Heart left ventricle (tissue), 16 donors: ENCODE results near the gene BTBD16. TPM values are rescaled to one million over a fixed set of nuclear protein-coding genes. Genes with fewer than 3 reads are reported as not detected.

Source experiments
- ATAC-seq, 4 donors: fragments of 200-7000 bp; cut with Tn5 transposase; one replicate each; pipeline ENCODE4 v1.9.1; 2020 to 2022; ENCODE audit warnings: moderate library complexity in 4 of 4, mild to moderate bottlenecking in 3 of 4, moderate number of reproducible peaks in 1 of 4
- DNase-seq, 5 donors: peaks; one replicate each; pipeline ENCODE4 v3.0.0-alpha.2; 2020
- H3K27ac ChIP-seq, 12 donors: fragments of 200-600 bp; sonication (generic) in 4 of 12; one replicate each; pipeline versions ENCODE4 v1.5.0 to v1.8.0; 2016 to 2022; ENCODE audit warnings: mild to moderate bottlenecking in 2 of 12
- H3K27me3 ChIP-seq, 9 donors: fragments of 200-600 bp; sonication (generic) in 2 of 9; one replicate each; pipeline versions ENCODE4 v1.5.1 to v1.8.0; 2016 to 2022; ENCODE audit warnings: mild to moderate bottlenecking in 3 of 9
- H3K36me3 ChIP-seq, 9 donors: fragments of 200-600 bp; sonication (generic) in 2 of 9; one replicate each; pipeline versions ENCODE4 v1.5.0 to v1.8.0; 2018 to 2022; ENCODE audit warnings: mild to moderate bottlenecking in 2 of 9
- H3K4me1 ChIP-seq, 12 donors: fragments of 200-600 bp; sonication (generic) in 4 of 12; one replicate each; pipeline versions ENCODE4 v1.5.0 to v1.8.0; 2016 to 2022; ENCODE audit warnings: mild to moderate bottlenecking in 3 of 12
- H3K4me3 ChIP-seq, 12 donors: fragments of 200-600 bp; sonication (generic) in 4 of 12; one replicate each; pipeline versions ENCODE4 v1.5.0 to v1.8.0; 2017 to 2022; ENCODE audit warnings: mild to moderate bottlenecking in 9 of 12, moderate library complexity in 4 of 12
- H3K9me3 ChIP-seq, 12 donors: fragments of 200-600 bp; sonication (generic) in 4 of 12; one replicate each; pipeline versions ENCODE4 v1.5.0 to v1.8.0; 2016 to 2022; ENCODE audit warnings: mild to moderate bottlenecking in 1 of 12
- POLR2A ChIP-seq, 2 donors: fragments of 450-650 bp; IDR thresholded peaks; one replicate each; pipeline ENCODE4 v1.6.1; 2017; ENCODE audit warnings: antibody characterized with exemption in 2 of 2, mild to moderate bottlenecking in 2 of 2, moderate library complexity in 2 of 2
- WGBS, 4 donors: extraction: QIAGEN DNeasy Blood & Tissue Kit in 2 of 4; methylation state at CpG; one replicate each; pipeline versions ENCODE4 v1.1.5 to v1.1.7; 2013 to 2018; 5-methylcytosine and 5-hydroxymethylcytosine counted together
- intact Hi-C, 10 donors: fragments of 100-400 bp; cut with DNase I; formaldehyde crosslinking; loops; one replicate each; pipeline versions ENCODE4 v1.11.1 to v1.14.2; 2022
- polyA plus RNA-seq, 2 donors: library from polyadenylated mRNA; stranded (reverse); fragments of 200-250 nt; gene quantifications; one replicate each; pipeline ENCODE4 v1.2.3, GENCODE V29; 2013
- total RNA-seq, 9 donors: library from RNA; depleted of rRNA in 2 of 9; stranded (reverse); fragments of >200 nt in 2 of 9; fragmentation: NEBNext Ultra II Directional in 3 of 9; extraction: Animal tissue kit (Norgen Biotek cat#: 25700) in 3 of 9; gene quantifications; one replicate each; pipeline versions ENCODE4 v1.1.0 to v1.2.4, GENCODE V29; 2016 to 2023
- TF ChIP-seq, protein P1 (sequence below), 12 donors: fragments of 200-600 bp; sonication (generic) in 4 of 12; IDR thresholded peaks; one replicate each; pipeline versions ENCODE4 v1.5.0 to v1.8.0; 2018 to 2022; ENCODE audit warnings: antibody characterized with exemption in 12 of 12, mild to moderate bottlenecking in 5 of 12
- donor health status: ischemic (EF 13 %, LVEDD 7.1; RV severe dilation, severe dysfunction).
- donor health status: healthy with polysubstance abuse.
- donor health status: DM: no; HTN: yes; CAD: no.
- donor health status: DM: no; HTN: no; CAD: no.
- donor health status: ischemic (EF 25% LVEDD 6.9; RV normal size, moderate dysfunction).
- donor health status: ischemic (EF 25% LVEDD 5.7; RV mildly dilated, moderate dysfunction).
- donor health status: healthy.
- donor health status: DM: yes; HTN: yes; CAD: no.
- donor health status: ischemic (EF 35%, LVEDD 5.7; RV mildly dilated, moderate dysfunction).
- donor health status: nonischemic (EF 11% LVEDD 7.7; RV severe dilation, severe dysfunction).
- donor health status: DM: yes; HTN: yes; CAD: no.
- donor health status: PGD.
- donor health status: ischemic (EF 29% LVEDD 5.4; RV normal size, mild dysfunction).
- donor health status: nonischemic (EF 23%, LVEDD 6.1; RV moderate dilation, normal function).

BTBD16 gene
- total and polyA plus RNA-seq, 11 donors = 0.23 to 0.25 TPM; not detected in 9

DNA sequence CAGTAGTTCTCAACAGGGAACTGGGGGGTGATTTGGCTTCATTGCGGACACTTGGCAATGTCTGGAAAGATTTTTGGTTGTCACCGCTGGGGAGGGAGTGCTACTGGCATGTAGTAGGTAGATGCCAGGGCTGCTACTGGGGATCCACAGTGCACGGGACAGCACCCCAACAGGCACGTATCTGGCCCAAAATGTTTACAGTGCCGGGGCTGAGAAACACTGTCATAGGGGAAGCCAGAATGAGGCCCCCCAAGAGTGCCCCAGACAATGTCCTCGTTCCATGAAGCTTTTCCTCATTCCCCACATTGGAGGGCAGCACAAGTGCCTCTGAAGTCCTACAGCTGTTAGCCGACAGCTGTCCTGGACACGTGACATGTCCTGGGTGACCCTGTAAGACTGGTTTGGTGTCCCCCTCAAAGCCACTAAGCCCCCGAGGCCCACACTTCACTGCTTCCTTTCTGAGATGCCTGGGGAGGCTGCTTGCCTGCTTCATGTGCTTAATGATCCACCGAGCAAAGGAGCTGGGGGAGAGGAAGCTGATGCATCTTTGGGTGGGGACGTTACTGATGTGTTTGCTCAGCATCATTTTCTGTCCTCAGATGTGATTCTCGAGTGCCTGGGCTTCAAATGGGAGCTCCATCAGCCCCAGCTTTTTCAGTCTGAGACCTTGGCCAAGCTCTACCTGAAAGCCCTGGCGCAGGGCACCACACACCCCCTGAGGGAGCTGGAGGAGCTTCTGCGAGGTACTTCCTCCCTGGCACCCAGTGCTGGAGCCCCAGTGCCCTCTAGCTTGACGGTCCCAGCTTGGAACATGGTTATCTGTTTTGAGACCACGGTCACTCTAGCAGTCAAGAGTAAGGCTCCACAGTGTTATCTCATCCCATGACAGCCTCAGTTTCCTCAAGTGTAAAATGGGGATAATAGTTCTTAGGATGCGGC lies 14.7 kb downstream of the BTBD16 start:
- Histone ChIP-seq H3K27me3 (no peaks in the 10 kb centered on the region), H3K36me3 (no peaks in the 10 kb centered on the region), H3K4me1 (peaks cover 0 to 34% (median 19%) of the 10 kb centered on the region in 12 donors), H3K9me3 (no peaks in the 10 kb centered on the region), H3K27ac (peak overlapping the region in 5 of 12 donors; percentile 18 to 62 (median 38)), H3K4me3 (no peak overlapping the region)
- 83 to 91% (median 86%) methylated on average over 14 to 17 of the region's 17 CpGs for WGBS, 4 donors
- no peak for ATAC-seq
- no peak for DNase-seq
- intact Hi-C loops = loop anchor here in 2 of 10 donors (10.0 kb wide), 3 partner anchors 409 to 1269 kb away; partner anchors contain the start of gene C10orf120 (in 1 of the 2)
- TF ChIP-seq, protein P1, sequence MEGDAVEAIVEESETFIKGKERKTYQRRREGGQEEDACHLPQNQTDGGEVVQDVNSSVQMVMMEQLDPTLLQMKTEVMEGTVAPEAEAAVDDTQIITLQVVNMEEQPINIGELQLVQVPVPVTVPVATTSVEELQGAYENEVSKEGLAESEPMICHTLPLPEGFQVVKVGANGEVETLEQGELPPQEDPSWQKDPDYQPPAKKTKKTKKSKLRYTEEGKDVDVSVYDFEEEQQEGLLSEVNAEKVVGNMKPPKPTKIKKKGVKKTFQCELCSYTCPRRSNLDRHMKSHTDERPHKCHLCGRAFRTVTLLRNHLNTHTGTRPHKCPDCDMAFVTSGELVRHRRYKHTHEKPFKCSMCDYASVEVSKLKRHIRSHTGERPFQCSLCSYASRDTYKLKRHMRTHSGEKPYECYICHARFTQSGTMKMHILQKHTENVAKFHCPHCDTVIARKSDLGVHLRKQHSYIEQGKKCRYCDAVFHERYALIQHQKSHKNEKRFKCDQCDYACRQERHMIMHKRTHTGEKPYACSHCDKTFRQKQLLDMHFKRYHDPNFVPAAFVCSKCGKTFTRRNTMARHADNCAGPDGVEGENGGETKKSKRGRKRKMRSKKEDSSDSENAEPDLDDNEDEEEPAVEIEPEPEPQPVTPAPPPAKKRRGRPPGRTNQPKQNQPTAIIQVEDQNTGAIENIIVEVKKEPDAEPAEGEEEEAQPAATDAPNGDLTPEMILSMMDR (IDR thresholded peaks at IDR 0.05) = no peak

DNA sequence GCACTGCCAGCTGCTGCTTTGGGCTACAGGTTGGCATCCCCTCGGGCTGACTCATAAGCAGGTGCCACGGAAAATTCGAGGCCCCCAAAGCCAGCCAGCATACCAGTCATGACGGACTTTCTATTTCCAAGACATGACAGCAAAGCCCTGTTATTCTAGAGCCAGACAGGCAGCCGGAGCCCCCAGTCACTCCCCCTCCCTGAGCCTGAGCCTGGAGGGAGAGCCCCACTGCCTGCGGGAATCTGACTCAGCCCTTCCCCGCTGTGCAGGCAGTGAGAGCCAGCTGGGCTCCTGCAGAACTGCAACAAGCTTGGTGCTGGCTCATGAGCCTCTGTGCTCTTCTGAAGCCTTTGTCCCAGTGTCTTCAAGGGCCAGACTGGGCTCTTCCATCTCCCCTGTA lies 15.8 kb downstream of the BTBD16 start:
- TF ChIP-seq, protein P1 (IDR thresholded peaks at IDR 0.05) = no peak
- TF ChIP-seq POLR2A (IDR thresholded peaks at IDR 0.05) = no peak
- 46 to 60% (median 51%) methylated on average over 7 of the region's 7 CpGs for WGBS, 4 donors
- Histone ChIP-seq H3K4me1 (peaks cover 0 to 34% (median 19%) of the 10 kb centered on the region in 12 donors), H3K9me3 (no peaks in the 10 kb centered on the region), H3K27me3 (no peaks in the 10 kb centered on the region), H3K4me3 (no peak overlapping the region), H3K36me3 (no peaks in the 10 kb centered on the region), H3K27ac (peak overlapping the region in 8 of 12 donors; percentile 18 to 62 (median 52))
- ATAC-seq (peak; percentile 79 to 95 (median 88)), DNase-seq (peak; percentile 59 to 86 (median 68))
- intact Hi-C loops = loop anchor here in 2 of 10 donors (10.0 kb wide), 3 partner anchors 408 to 1268 kb away; partner anchors contain the start of gene C10orf120 (in 1 of the 2)

DNA sequence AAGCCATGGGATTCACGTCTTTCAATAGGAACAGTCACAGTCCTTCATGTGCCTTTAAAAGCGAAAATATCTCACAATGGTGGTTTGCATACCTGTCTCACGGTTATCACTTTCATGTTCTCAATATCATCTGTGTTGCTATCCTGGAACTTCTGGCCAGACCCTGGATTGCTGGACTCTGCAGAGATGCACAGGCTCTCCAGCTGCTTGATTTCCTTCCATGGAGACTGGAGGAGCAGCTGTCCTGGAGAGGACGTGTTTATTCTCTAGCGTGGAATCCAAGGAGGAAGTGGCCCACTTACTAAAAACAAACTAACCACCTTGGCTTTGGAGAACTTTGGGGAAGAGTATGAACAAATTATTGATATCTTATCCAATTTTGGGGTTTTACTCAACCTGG lies 16.5 kb downstream of the BTBD16 start:
- intact Hi-C loops = loop anchor here in 2 of 10 donors (10.0 kb wide), 3 partner anchors 407 to 1267 kb away; partner anchors contain the start of gene C10orf120 (in 1 of the 2)
- no peaks in the 10 kb centered on the region for H3K9me3 ChIP-seq
- TF ChIP-seq, protein P1 (IDR thresholded peaks at IDR 0.05) = no peak
- no peak for TF ChIP-seq POLR2A (IDR thresholded peaks at IDR 0.05)
- peak overlapping the region in 1 of 12 donors; percentile 10 for H3K4me3 ChIP-seq
- peaks cover 0 to 33% (median 19%) of the 10 kb centered on the region in 12 donors for H3K4me1 ChIP-seq
- H3K27me3 ChIP-seq = no peaks in the 10 kb centered on the region
- no peaks in the 10 kb centered on the region for H3K36me3 ChIP-seq
- WGBS, 4 donors = 48 to 62% (median 55%) methylated on average over 5 of the region's 5 CpGs
- peak in 3 of 4 donors; percentile 24 to 42 (median 38) for ATAC-seq
- DNase-seq = no peak
- peak overlapping the region in 6 of 12 donors; percentile 31 to 61 (median 52) for H3K27ac ChIP-seq

DNA sequence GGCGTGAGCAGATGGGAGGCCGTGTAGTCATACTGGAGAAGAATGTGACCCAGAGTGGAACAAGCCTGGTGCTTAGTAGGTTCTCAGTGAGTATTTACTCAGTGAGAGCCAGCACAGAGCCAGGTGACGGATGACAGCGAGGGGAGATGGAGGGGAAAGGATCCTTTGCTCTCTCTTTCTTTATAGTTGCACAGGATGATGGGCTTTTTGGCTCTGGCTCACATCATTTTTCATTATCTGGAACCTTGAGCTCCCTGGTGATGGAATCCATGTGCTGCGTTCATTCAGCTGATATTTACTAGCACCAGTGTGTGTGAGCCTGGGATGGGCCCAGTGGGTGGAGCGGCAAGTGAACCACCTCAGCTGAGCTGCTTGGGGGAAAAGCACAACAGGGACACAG lies 17.2 kb downstream of the BTBD16 start:
- peak overlapping the region in 1 of 12 donors; percentile 54 for H3K27ac ChIP-seq
- DNase-seq = no peak

More for the DNA sequence above, 17.2 kb downstream of the BTBD16 start:
- H3K36me3 ChIP-seq = no peaks in the 10 kb centered on the region
- no peaks in the 10 kb centered on the region for H3K9me3 ChIP-seq
- 81 to 86% (median 85%) methylated on average over 6 of the region's 6 CpGs for WGBS, 4 donors
- TF ChIP-seq, protein P1 (IDR thresholded peaks at IDR 0.05) = no peak
- TF ChIP-seq POLR2A (IDR thresholded peaks at IDR 0.05) = no peak
- no peak for ATAC-seq
- intact Hi-C loops = loop anchor here in 2 of 10 donors (10.0 kb wide), 3 partner anchors 407 to 1267 kb away; partner anchors contain the start of gene C10orf120 (in 1 of the 2)
- H3K27me3 ChIP-seq = no peaks in the 10 kb centered on the region
- H3K4me1 ChIP-seq = peaks cover 0 to 28% (median 16%) of the 10 kb centered on the region in 12 donors
- no peak overlapping the region for H3K4me3 ChIP-seq
